ENCODE measurements around the gene NUP58.

The NUP58 gene

GRCh38 chr13:25281935-25282332 is 19.5 kb upstream of the NUP58 start:
- peaks cover 0 to under 1% of the 10 kb centered on the region in 2 donors for H3K36me3 ChIP-seq (ENCODE audit: control insufficient read depth in 1 of 2, insufficient read depth in 2 of 2, low read length in 2 of 2)
- H3K27ac ChIP-seq (ENCODE audit: low read length) = no peak overlapping the region
- H3K9me3 ChIP-seq (ENCODE audit: control insufficient read depth in 1 of 2, low read length in 2 of 2) = no peaks in the 10 kb centered on the region
- H3K4me1 ChIP-seq (ENCODE audit: control insufficient read depth in 1 of 2, insufficient read depth in 2 of 2, low read length in 2 of 2) = peaks cover 0 to 12% of the 10 kb centered on the region in 2 donors
- H3K4me3 ChIP-seq (ENCODE audit: low read depth in 1 of 2, low read length in 2 of 2) = no peak overlapping the region
- H3K27me3 ChIP-seq (ENCODE audit: low read depth, low read length) = no peaks in the 10 kb centered on the region

GRCh38 chr13:25286308-25286968 is 15.0 kb upstream of the NUP58 start:
- Histone ChIP-seq H3K27me3 (ENCODE audit: low read depth, low read length) (no peaks in the 10 kb centered on the region), H3K4me1 (ENCODE audit: control insufficient read depth in 1 of 2, insufficient read depth in 2 of 2, low read length in 2 of 2) (peaks cover 3 to 12% of the 10 kb centered on the region in 2 donors), H3K9me3 (ENCODE audit: control insufficient read depth in 1 of 2, low read length in 2 of 2) (no peaks in the 10 kb centered on the region), H3K27ac (ENCODE audit: low read length) (peak overlapping the region; percentile 85), H3K36me3 (ENCODE audit: control insufficient read depth in 1 of 2, insufficient read depth in 2 of 2, low read length in 2 of 2) (peaks cover 0 to 4% of the 10 kb centered on the region in 2 donors), H3K4me3 (ENCODE audit: low read depth in 1 of 2, low read length in 2 of 2) (peak overlapping the region; percentile 81 to 97)

GRCh38 chr13:25286969-25287961 is 14.2 kb upstream of the NUP58 start, which contains the start of gene MTMR6:
MTMR6 (minus strand) TSS chr13:25287488; CDS start chr13:25287247, 241 bp downstream.
- peaks cover 0 to 4% of the 10 kb centered on the region in 2 donors for H3K36me3 ChIP-seq (ENCODE audit: control insufficient read depth in 1 of 2, insufficient read depth in 2 of 2, low read length in 2 of 2)
- peaks cover 3 to 12% of the 10 kb centered on the region in 2 donors for H3K4me1 ChIP-seq (ENCODE audit: control insufficient read depth in 1 of 2, insufficient read depth in 2 of 2, low read length in 2 of 2)
- peak within 1 kb of the TSS; percentile 81 to 97 for H3K4me3 ChIP-seq (ENCODE audit: low read depth in 1 of 2, low read length in 2 of 2)
- H3K27ac ChIP-seq (ENCODE audit: low read length) = peak within 1 kb of the TSS; percentile 85
- no peaks in the 10 kb centered on the region for H3K27me3 ChIP-seq (ENCODE audit: low read depth, low read length)
- H3K9me3 ChIP-seq (ENCODE audit: control insufficient read depth in 1 of 2, low read length in 2 of 2) = no peaks in the 10 kb centered on the region

GRCh38 chr13:25288966-25289365 is 12.5 kb upstream of the NUP58 start:
- H3K27ac ChIP-seq (ENCODE audit: low read length) = no peak overlapping the region
- no peak overlapping the region for H3K4me3 ChIP-seq (ENCODE audit: low read depth in 1 of 2, low read length in 2 of 2)
- H3K4me1 ChIP-seq (ENCODE audit: control insufficient read depth in 1 of 2, insufficient read depth in 2 of 2, low read length in 2 of 2) = peaks cover 3 to 12% of the 10 kb centered on the region in 2 donors
- H3K9me3 ChIP-seq (ENCODE audit: control insufficient read depth in 1 of 2, low read length in 2 of 2) = no peaks in the 10 kb centered on the region
- H3K36me3 ChIP-seq (ENCODE audit: control insufficient read depth in 1 of 2, insufficient read depth in 2 of 2, low read length in 2 of 2) = peaks cover 0 to 4% of the 10 kb centered on the region in 2 donors
- H3K27me3 ChIP-seq (ENCODE audit: low read depth, low read length) = no peaks in the 10 kb centered on the region

GRCh38 chr13:25291691-25292090 is 9.7 kb upstream of the NUP58 start:
- Histone ChIP-seq H3K27ac (ENCODE audit: low read length) (no peak overlapping the region), H3K4me1 (ENCODE audit: control insufficient read depth in 1 of 2, insufficient read depth in 2 of 2, low read length in 2 of 2) (peaks cover 0 to 3% of the 10 kb centered on the region in 2 donors), H3K36me3 (ENCODE audit: control insufficient read depth in 1 of 2, insufficient read depth in 2 of 2, low read length in 2 of 2) (peaks cover 0 to 4% of the 10 kb centered on the region in 2 donors), H3K9me3 (ENCODE audit: control insufficient read depth in 1 of 2, low read length in 2 of 2) (no peaks in the 10 kb centered on the region), H3K27me3 (ENCODE audit: low read depth, low read length) (no peaks in the 10 kb centered on the region), H3K4me3 (ENCODE audit: low read depth in 1 of 2, low read length in 2 of 2) (no peak overlapping the region)

GRCh38 chr13:25292301-25292700 is 9.1 kb upstream of the NUP58 start:
- H3K36me3 ChIP-seq (ENCODE audit: control insufficient read depth in 1 of 2, insufficient read depth in 2 of 2, low read length in 2 of 2) = no peaks in the 10 kb centered on the region
- H3K27ac ChIP-seq (ENCODE audit: low read length) = no peak overlapping the region
- peaks cover 0 to 3% of the 10 kb centered on the region in 2 donors for H3K4me1 ChIP-seq (ENCODE audit: control insufficient read depth in 1 of 2, insufficient read depth in 2 of 2, low read length in 2 of 2)
- no peaks in the 10 kb centered on the region for H3K9me3 ChIP-seq (ENCODE audit: control insufficient read depth in 1 of 2, low read length in 2 of 2)
- H3K4me3 ChIP-seq (ENCODE audit: low read depth in 1 of 2, low read length in 2 of 2) = no peak overlapping the region
- no peaks in the 10 kb centered on the region for H3K27me3 ChIP-seq (ENCODE audit: low read depth, low read length)

- Histone ChIP-seq H3K9me3 (ENCODE audit: control insufficient read depth in 1 of 2, low read length in 2 of 2) (no peaks in the 10 kb centered on the region), H3K4me1 (ENCODE audit: control insufficient read depth in 1 of 2, insufficient read depth in 2 of 2, low read length in 2 of 2) (no peaks in the 10 kb centered on the region), H3K36me3 (ENCODE audit: control insufficient read depth in 1 of 2, insufficient read depth in 2 of 2, low read length in 2 of 2) (no peaks in the 10 kb centered on the region), H3K27ac (ENCODE audit: low read length) (no peak overlapping the region), H3K4me3 (ENCODE audit: low read depth in 1 of 2, low read length in 2 of 2) (no peak overlapping the region), H3K27me3 (ENCODE audit: low read depth, low read length) (no peaks in the 10 kb centered on the region)
Measured at GRCh38 chr13:25295228-25295627, 6.2 kb upstream of the NUP58 start.

- Histone ChIP-seq H3K27me3 (ENCODE audit: low read depth, low read length) (no peaks in the 10 kb centered on the region), H3K4me3 (ENCODE audit: low read depth in 1 of 2, low read length in 2 of 2) (no peak overlapping the region), H3K27ac (ENCODE audit: low read length) (no peak overlapping the region), H3K9me3 (ENCODE audit: control insufficient read depth in 1 of 2, low read length in 2 of 2) (no peaks in the 10 kb centered on the region), H3K36me3 (ENCODE audit: control insufficient read depth in 1 of 2, insufficient read depth in 2 of 2, low read length in 2 of 2) (no peaks in the 10 kb centered on the region), H3K4me1 (ENCODE audit: control insufficient read depth in 1 of 2, insufficient read depth in 2 of 2, low read length in 2 of 2) (no peaks in the 10 kb centered on the region)
Measured at GRCh38 chr13:25295701-25296100, 5.7 kb upstream of the NUP58 start.

- peaks cover 7 to 18% of the 10 kb centered on the region in 2 donors for H3K4me1 ChIP-seq (ENCODE audit: control insufficient read depth in 1 of 2, insufficient read depth in 2 of 2, low read length in 2 of 2)
- peaks cover 0 to 9% of the 10 kb centered on the region in 2 donors for H3K36me3 ChIP-seq (ENCODE audit: control insufficient read depth in 1 of 2, insufficient read depth in 2 of 2, low read length in 2 of 2)
- peak overlapping the region; percentile 97 for H3K27ac ChIP-seq (ENCODE audit: low read length)
Measured at GRCh38 chr13:25300861-25301346, 521 bp upstream of the NUP58 start.

GRCh38 chr13:25302121-25302520 is 696 bp downstream of the NUP58 start:
- Histone ChIP-seq H3K4me1 (ENCODE audit: control insufficient read depth in 1 of 2, insufficient read depth in 2 of 2, low read length in 2 of 2) (peaks cover 7 to 18% of the 10 kb centered on the region in 2 donors), H3K9me3 (ENCODE audit: control insufficient read depth in 1 of 2, low read length in 2 of 2) (no peaks in the 10 kb centered on the region), H3K36me3 (ENCODE audit: control insufficient read depth in 1 of 2, insufficient read depth in 2 of 2, low read length in 2 of 2) (peaks cover 0 to 9% of the 10 kb centered on the region in 2 donors), H3K4me3 (ENCODE audit: low read depth in 1 of 2, low read length in 2 of 2) (peak overlapping the region; percentile 76 to 96), H3K27me3 (ENCODE audit: low read depth, low read length) (no peaks in the 10 kb centered on the region), H3K27ac (ENCODE audit: low read length) (peak overlapping the region; percentile 97)

More at GRCh38 chr13:25300861-25301346, 521 bp upstream of the NUP58 start:
- Histone ChIP-seq H3K9me3 (ENCODE audit: control insufficient read depth in 1 of 2, low read length in 2 of 2) (no peaks in the 10 kb centered on the region), H3K27me3 (ENCODE audit: low read depth, low read length) (no peaks in the 10 kb centered on the region), H3K4me3 (ENCODE audit: low read depth in 1 of 2, low read length in 2 of 2) (peak overlapping the region; percentile 76 to 96)

Measured in muscle layer of duodenum (tissue), 2 donors.